Tibial nerve (tissue), 4 donors: Measurements from ENCODE around the gene CRIP2.

Experiments
- EP300 ChIP-seq, 2 donors: sonication (generic); formaldehyde crosslinking; IDR thresholded peaks; one replicate each; pipeline ENCODE4 v1.6.1; 2017; ENCODE audit warnings: antibody characterized with exemption in 2 of 2, mild to moderate bottlenecking in 1 of 2
- POLR2A ChIP-seq, 2 donors: fragments of 450-650 bp; IDR thresholded peaks; one replicate each; pipeline ENCODE4 v1.6.1; 2017; ENCODE audit warnings: antibody characterized with exemption in 2 of 2, mild to moderate bottlenecking in 2 of 2, moderate library complexity in 2 of 2
- TF ChIP-seq, protein P1 (sequence below), 5 experiments: fragments of 200-600 bp in 3 of 5; fragments of 450-650 bp in 2 of 5; sonication (generic) in 3 of 5; IDR thresholded peaks; one replicate each; pipeline ENCODE4 v1.5.1; 2016 to 2019; ENCODE audit warnings: antibody characterized with exemption in 5 of 5, mild to moderate bottlenecking in 3 of 5, moderate library complexity in 2 of 5

DNA sequence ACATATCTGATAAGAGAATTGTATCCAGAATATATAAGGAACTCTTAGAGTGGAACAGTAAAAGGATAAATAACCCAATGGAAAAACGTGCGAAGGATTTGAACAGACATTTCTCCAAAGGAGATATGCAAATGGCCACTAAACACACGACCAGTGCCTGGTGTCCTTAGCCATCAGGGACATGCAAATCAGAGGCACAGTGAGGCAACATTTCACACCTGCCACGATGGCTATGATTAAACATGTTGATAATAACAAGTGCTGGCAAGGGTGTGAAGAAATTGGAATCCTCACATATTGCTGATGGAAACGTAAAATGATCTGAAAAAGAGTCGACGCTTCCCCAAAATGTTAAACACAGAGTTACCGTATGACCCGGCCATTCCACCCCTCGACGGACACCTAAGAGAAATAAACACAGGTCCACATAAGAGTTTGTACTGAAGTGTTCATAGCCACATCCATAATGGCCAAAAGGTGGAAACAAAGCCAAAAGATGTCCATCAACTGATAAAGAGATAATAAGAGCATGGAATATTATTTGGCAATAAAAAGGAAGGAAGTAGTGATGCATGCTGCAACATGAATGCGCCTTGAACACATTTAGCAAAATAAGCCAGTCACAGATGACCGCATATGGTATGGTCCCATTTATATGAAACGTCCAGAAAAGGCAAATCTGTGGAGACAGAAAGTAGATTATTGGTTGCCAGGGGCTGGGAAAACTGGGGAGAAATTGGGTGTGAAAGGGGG is 45.5 kb downstream of the CRIP2 start:
- TF ChIP-seq POLR2A (IDR thresholded peaks at IDR 0.05) (no peak), EP300 (IDR thresholded peaks at IDR 0.05) (no peak)
- TF ChIP-seq, protein P1, sequence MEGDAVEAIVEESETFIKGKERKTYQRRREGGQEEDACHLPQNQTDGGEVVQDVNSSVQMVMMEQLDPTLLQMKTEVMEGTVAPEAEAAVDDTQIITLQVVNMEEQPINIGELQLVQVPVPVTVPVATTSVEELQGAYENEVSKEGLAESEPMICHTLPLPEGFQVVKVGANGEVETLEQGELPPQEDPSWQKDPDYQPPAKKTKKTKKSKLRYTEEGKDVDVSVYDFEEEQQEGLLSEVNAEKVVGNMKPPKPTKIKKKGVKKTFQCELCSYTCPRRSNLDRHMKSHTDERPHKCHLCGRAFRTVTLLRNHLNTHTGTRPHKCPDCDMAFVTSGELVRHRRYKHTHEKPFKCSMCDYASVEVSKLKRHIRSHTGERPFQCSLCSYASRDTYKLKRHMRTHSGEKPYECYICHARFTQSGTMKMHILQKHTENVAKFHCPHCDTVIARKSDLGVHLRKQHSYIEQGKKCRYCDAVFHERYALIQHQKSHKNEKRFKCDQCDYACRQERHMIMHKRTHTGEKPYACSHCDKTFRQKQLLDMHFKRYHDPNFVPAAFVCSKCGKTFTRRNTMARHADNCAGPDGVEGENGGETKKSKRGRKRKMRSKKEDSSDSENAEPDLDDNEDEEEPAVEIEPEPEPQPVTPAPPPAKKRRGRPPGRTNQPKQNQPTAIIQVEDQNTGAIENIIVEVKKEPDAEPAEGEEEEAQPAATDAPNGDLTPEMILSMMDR (IDR thresholded peaks at IDR 0.05), result no peak
